ENCODE data around the gene GTF3C5.

DNA sequence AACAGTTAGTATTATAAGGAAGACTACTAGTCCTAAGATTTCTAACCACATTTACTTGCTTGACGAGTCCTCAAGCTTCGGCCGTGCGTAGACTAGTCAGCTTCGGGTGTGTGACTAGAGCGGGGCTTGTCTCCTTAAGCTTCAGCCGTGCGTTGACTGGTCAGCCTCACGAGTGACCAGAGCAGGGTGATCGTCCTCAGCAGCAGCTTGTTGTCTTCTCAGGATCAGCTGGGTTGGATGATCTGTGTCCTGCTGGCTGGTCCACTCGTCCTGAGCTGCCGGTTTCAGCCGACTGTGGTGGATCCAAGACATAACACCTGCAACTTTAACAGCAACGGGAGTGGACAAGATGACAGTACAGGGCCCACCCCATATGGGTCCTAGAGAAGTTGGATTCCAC is 47.7 kb downstream of the GTF3C5 start:
- TF ChIP-seq POLR2AphosphoS5 (IDR thresholded peaks at IDR 0.05; ENCODE audit: low read depth, low read length) (no peak), FOXP2 (optimal IDR thresholded peaks at IDR 0.05; ENCODE audit: borderline replicate concordance, extremely low read depth, extremely low read length, insufficient read depth) (no peak)

Measured in PFSK-1 (cell line).